Retinal pigment epithelial cell (primary cell): Measurements from ENCODE around the gene LIN28A.

Source experiments
- DNase-seq: peaks from one replicate; pipeline ENCODE4 v3.0.0-alpha.2; 2010; ENCODE audit warnings: low read depth
- H3K4me3 ChIP-seq: 2 replicates; pipeline ENCODE4 v1.5.1; 2011; ENCODE audit warnings: mild to moderate bottlenecking, low read length, control low read depth, moderate library complexity
- TF ChIP-seq, protein P1 (sequence below): conservative IDR thresholded peaks from 2 replicates; pipeline ENCODE4 v1.5.1; 2011; ENCODE audit warnings: low read depth, low read length, control low read depth, inconsistent platforms

Gene LIN28A, protein sequence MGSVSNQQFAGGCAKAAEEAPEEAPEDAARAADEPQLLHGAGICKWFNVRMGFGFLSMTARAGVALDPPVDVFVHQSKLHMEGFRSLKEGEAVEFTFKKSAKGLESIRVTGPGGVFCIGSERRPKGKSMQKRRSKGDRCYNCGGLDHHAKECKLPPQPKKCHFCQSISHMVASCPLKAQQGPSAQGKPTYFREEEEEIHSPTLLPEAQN

DNA sequence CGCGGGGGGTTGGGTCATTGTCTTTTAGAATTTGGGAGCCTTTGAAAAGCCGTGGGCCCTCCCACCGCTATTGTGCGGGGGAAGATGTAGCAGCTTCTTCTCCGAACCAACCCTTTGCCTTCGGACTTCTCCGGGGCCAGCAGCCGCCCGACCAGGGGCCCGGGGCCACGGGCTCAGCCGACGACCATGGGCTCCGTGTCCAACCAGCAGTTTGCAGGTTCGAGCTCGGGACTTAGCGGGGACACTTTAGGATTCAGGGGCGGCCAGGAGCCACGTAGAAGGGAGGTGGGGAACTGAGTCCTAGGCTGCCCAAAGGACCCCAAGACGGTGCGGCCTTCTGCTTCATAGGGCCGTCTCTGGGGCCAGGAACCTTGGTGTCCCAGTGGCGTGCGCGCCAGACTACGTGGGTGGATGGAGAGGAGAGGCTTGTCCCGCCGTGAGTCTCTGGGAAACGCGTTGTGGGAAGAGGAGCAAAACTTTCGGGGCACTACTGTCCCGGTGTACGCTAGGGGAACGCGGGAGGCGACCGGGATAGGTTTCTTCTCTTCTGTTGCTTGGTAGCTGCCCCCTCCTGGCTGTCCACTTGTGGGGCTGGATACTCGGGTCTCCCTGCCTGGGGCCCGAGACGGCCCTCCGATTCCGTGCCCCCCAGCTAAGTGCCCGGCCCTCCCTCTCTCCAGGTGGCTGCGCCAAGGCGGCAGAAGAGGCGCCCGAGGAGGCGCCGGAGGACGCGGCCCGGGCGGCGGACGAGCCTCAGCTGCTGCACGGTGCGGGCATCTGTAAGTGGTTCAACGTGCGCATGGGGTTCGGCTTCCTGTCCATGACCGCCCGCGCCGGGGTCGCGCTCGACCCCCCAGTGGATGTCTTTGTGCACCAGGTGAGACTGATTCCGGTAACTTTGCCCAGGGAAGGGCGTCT is at the start of gene LIN28A:
TSS of gene LIN28A (plus strand) at position 112 of the 918 bp plus-strand sequence. CDS start at position 187, 75 bp downstream.
- no peak within 1 kb of the TSS for H3K4me3 ChIP-seq
- DNase-seq, result no peak
- TF ChIP-seq, protein P1, sequence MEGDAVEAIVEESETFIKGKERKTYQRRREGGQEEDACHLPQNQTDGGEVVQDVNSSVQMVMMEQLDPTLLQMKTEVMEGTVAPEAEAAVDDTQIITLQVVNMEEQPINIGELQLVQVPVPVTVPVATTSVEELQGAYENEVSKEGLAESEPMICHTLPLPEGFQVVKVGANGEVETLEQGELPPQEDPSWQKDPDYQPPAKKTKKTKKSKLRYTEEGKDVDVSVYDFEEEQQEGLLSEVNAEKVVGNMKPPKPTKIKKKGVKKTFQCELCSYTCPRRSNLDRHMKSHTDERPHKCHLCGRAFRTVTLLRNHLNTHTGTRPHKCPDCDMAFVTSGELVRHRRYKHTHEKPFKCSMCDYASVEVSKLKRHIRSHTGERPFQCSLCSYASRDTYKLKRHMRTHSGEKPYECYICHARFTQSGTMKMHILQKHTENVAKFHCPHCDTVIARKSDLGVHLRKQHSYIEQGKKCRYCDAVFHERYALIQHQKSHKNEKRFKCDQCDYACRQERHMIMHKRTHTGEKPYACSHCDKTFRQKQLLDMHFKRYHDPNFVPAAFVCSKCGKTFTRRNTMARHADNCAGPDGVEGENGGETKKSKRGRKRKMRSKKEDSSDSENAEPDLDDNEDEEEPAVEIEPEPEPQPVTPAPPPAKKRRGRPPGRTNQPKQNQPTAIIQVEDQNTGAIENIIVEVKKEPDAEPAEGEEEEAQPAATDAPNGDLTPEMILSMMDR, result no peak

DNA sequence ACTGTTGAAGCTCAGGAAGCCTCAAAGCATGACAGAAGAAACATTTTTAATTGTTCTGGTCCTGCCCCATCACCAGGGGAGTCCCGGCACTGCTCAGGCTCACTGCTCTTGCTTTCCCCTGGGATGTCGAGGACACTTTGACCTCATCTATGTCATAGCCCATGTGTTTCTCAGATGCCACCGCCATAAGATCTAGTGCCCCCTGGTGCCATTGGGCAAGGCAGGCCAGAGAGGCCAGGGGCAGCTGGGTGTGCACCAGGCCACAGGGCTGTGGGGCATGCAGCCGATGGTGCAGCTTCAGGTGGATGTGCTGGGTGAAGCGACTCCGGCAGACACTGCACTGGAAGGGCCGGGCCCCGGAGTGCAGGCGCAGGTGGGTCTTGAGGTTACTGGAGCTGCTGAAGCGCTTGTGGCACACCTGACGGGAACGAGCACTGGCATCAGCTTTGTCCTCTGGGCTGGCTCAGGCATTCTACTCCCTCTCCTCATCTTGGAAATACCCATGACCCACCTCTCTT is 49.0 kb upstream of the LIN28A start:
- TF ChIP-seq, protein P1, result no peak
- H3K4me3 ChIP-seq, result no peak overlapping the region
- DNase-seq, result no peak

DNA sequence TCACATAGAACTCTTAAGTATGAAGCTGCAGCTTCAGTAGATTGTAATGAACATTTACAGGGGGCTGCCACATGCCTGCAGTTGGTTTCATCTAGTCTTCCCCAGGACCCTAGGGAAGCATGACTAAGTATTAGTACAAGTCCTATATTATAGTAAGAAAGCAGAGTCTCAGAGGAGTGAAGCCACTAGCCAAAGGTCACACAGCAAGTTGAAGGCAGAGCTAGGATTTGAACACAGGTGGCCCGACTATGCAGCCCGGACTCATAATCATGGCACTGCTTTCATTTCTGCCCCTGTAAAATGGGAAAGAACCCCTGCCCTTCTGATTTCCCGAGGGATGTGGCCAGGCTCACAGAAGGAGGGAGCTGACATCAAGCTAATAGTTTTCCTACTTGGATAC is 48.3 kb upstream of the LIN28A start:
- H3K4me3 ChIP-seq, result no peak overlapping the region
- DNase-seq, result no peak
- TF ChIP-seq, protein P1, result no peak

DNA sequence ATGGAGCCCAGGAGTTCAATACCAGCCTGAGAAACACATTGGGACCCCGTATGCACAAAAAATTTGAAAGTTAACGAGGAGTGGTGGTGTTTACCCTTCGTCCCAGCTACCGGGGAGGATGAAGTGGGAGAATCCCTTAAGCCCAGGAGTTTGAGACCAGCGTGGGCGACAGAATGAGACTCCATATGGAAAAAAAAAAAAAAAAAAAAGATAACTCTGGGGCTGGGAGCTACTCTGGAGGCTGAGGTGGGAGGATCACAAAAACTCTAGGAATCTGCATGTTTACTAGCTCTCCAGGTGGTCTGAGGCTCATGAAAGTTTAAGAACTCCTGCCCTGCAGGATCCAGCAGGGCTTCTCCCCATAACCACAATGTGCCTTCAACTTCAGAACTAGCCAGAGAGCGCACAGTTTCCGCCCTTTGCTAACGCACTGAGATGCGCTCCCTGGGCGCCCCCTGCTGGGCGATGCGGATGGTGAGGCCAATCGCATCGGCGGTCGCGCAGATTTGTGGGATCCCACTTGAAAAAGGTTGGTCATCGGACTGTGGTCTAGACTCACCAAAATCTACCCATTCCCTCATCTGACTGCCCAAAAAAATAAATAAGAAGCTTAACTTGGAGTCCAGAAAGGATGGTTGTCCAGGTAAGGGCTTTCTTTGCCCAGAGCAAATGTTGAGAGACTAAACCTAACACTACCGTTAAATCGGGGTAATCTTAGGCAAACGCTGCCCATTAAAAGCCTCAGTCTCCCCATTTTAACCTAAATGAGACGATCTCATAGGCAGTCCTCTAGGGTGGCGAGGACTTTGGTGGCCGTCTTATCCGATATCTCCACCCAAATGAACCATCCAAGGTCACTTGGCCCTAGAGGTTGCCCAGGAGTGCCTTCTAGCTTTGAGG is 46.8 kb upstream of the LIN28A start:
- TF ChIP-seq, protein P1, result peak; percentile 99
- no peak overlapping the region for H3K4me3 ChIP-seq
- no peak for DNase-seq

DNA sequence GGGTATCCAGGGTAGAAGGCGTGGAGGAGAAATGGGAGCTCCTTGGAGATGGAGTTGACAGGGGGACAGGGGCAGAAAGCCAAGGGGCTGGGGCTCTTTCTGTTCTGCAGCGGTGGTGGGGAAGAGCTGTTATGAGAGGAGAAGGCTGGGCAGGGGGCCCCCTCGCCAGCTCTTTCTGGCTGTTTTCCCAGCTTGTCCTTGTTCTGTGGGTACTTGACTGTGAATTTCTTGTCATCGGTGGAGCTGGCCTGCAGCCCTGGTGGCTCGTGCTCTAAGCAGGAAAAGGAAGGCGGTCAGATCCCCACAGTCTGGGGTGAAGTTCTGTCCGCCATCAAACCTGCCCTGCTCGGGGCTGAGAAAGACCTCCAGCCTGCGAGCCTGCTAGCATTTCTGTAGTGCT is 45.7 kb upstream of the LIN28A start:
- DNase-seq, result no peak
- TF ChIP-seq, protein P1, result no peak
- H3K4me3 ChIP-seq, result no peak overlapping the region

DNA sequence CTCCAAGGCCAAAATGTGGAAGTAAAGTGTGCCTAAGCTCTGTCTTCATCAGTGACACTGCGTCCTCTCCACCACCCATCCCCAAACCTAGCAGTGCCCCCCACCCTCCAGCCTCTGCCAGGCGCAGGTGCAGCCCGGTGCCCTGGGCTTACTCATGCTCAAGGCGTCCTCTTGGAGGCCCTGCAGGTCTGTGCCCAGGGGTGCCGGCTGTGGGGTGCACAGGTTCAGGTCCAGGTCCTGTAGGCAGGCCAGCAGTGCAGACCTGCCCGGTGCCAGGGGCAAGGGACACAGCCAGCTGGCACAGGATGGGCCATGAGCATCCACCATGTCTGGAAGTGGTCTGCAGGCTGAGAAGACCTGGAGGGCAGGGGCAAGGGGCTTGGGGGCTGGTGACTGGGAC is 43.2 kb upstream of the LIN28A start:
- TF ChIP-seq, protein P1, result no peak
- H3K4me3 ChIP-seq, result no peak overlapping the region
- DNase-seq, result no peak
